LHCN-M2 (cell line): ENCODE measurements around the gene SBNO2. TPM values are rescaled to one million over a fixed set of nuclear protein-coding genes. Genes with fewer than 3 reads are reported as not detected.
"Not testable (repeated sequence)": the region's sequence is repeated elsewhere in the genome, so short reads cannot be mapped to it uniquely, and the experiment has no call there.

Experiments used
- DNase-seq: peaks from one replicate; pipeline ENCODE4 v3.0.0-alpha.2; 2012; ENCODE audit warnings: low read depth
- total RNA-seq: library from RNA; depleted of rRNA; stranded (reverse); fragments of >200 nt; gene quantifications from 2 replicates; pipeline ENCODE4 v1.2.3, GENCODE V29; 2014

SBNO2 gene
- total RNA-seq, 1 experiment from 2014 or later, result 33.9 TPM

- DNase-seq, result no peak
Observed at GRCh38 chr19:1206864-1207450, 32.9 kb upstream of the SBNO2 start.

GRCh38 chr19:1206150-1206863 is 32.2 kb upstream of the SBNO2 start:
- no peak for DNase-seq

GRCh38 chr19:1205114-1206099 is 31.3 kb upstream of the SBNO2 start, which contains the start of gene STK11:
TSS of gene STK11 (plus strand) at chr19:1205778. CDS start at chr19:1206914, 1,136 bp downstream.
- DNase-seq, result peak; percentile 96

GRCh38 chr19:1200614-1201013 is 26.5 kb upstream of the SBNO2 start:
- not testable (repeated sequence) for DNase-seq

- DNase-seq, result no peak
Observed at GRCh38 chr19:1199531-1199930, 25.5 kb upstream of the SBNO2 start.

- no peak for DNase-seq
Observed at GRCh38 chr19:1189419-1189818, 15.4 kb upstream of the SBNO2 start.

- DNase-seq, result no peak
Observed at GRCh38 chr19:1183543-1184172, 9.6 kb upstream of the SBNO2 start.

GRCh38 chr19:1182727-1183126 is 8.7 kb upstream of the SBNO2 start:
- no peak for DNase-seq

GRCh38 chr19:1182068-1182467 is 8.0 kb upstream of the SBNO2 start:
- DNase-seq, result no peak

- no peak for DNase-seq
Observed at GRCh38 chr19:1181606-1182005, 7.5 kb upstream of the SBNO2 start.

- peak; percentile 94 for DNase-seq
Observed at GRCh38 chr19:1177322-1178114, 3.5 kb upstream of the SBNO2 start.

GRCh38 chr19:1173159-1173844 is 766 bp downstream of the SBNO2 start:
- no peak for DNase-seq

- DNase-seq, result peak; percentile 67
Observed at GRCh38 chr19:1172353-1173158, 1.5 kb downstream of the SBNO2 start.

- no peak for DNase-seq
Observed at GRCh38 chr19:1171755-1172352, 2.2 kb downstream of the SBNO2 start.

GRCh38 chr19:1170938-1171754 is 2.9 kb downstream of the SBNO2 start:
- DNase-seq, result no peak

GRCh38 chr19:1169921-1170885 is 3.9 kb downstream of the SBNO2 start:
- DNase-seq, result no peak

- no peak for DNase-seq
Observed at GRCh38 chr19:1169411-1169791, 4.7 kb downstream of the SBNO2 start.
